Subcutaneous abdominal adipose tissue (tissue), 5 donors: ENCODE data around the gene IFNL1.
"Not testable (repeated sequence)": the region's sequence is repeated elsewhere in the genome, so short reads cannot be mapped to it uniquely, and the experiment has no call there.

Source experiments
- H3K27ac ChIP-seq: one replicate; pipeline ENCODE4 v1.7.0; 2013; ENCODE audit warnings: low read depth, mild to moderate bottlenecking, inconsistent platforms, low read length, moderate library complexity
- H3K27me3 ChIP-seq, 5 donors: one replicate each; pipeline ENCODE4 v1.7.0; 2013; ENCODE audit warnings: low read length in 5 of 5, inconsistent platforms in 1 of 5; ENCODE audit not compliant: control insufficient read depth in 5 of 5, insufficient read depth in 4 of 5
- H3K36me3 ChIP-seq, 5 donors: one replicate each; pipeline ENCODE4 v1.7.0; 2013; ENCODE audit warnings: low read length in 5 of 5; ENCODE audit not compliant: control insufficient read depth in 5 of 5, insufficient read depth in 5 of 5
- H3K4me1 ChIP-seq, 5 donors: one replicate each; pipeline ENCODE4 v1.7.0; 2013; ENCODE audit warnings: low read length in 5 of 5, mild to moderate bottlenecking in 3 of 5, moderate library complexity in 1 of 5; ENCODE audit not compliant: control insufficient read depth in 5 of 5, insufficient read depth in 5 of 5
- H3K4me3 ChIP-seq, 5 donors: one replicate each; pipeline ENCODE4 v1.7.0; 2013; ENCODE audit warnings: low read length in 5 of 5, low read depth in 1 of 5
- H3K9ac ChIP-seq, 5 donors: one replicate each; pipeline ENCODE4 v1.7.0; 2013; ENCODE audit warnings: low read length in 5 of 5, mild to moderate bottlenecking in 4 of 5, moderate library complexity in 3 of 5
- H3K9me3 ChIP-seq, 5 donors: one replicate each; pipeline ENCODE4 v1.7.0; 2013; ENCODE audit warnings: low read length in 5 of 5; ENCODE audit not compliant: control insufficient read depth in 5 of 5
- donor health status: healthy.
- donor health status: healthy.
- donor health status: healthy.
- donor health status: healthy.
- donor health status: healthy.

Gene IFNL1

GRCh38 chr19:39254531-39255345, 41.5 kb upstream of the IFNL1 start:
- Histone ChIP-seq H3K4me1 (no peaks in the 10 kb centered on the region), H3K27me3 (peaks cover 0 to 12% (median 3%) of the 10 kb centered on the region in 5 donors), H3K4me3 (no peak overlapping the region), H3K9me3 (peaks cover 0 to 5% (median 0%) of the 10 kb centered on the region in 5 donors), H3K36me3 (no peaks in the 10 kb centered on the region), H3K27ac (no peak overlapping the region), H3K9ac (no peak overlapping the region)

DNA sequence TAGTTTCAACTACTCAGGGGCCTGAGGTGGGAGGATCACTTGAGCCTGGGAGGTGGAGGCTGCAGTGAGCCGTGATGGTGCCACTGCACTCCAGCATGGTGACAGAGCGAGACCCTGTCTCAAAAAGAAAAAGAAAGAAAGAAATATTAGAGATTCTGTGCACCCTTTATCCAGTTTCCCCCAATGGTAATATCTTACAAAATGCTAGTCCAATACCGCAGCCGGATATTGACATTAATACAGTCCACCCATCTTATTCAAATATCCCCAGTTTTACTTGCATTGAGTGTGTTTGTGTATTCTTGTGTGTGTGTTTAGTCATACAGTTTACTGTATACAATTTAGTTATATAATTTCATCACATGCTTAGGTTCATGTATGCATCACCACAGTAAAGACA, 39.0 kb upstream of the IFNL1 start:
- Histone ChIP-seq H3K4me1 (no peaks in the 10 kb centered on the region), H3K9ac (no peak overlapping the region), H3K9me3 (peaks cover 0 to 5% (median 0%) of the 10 kb centered on the region in 5 donors), H3K27me3 (peaks cover 3 to 26% (median 11%) of the 10 kb centered on the region in 5 donors), H3K27ac (no peak overlapping the region), H3K4me3 (no peak overlapping the region), H3K36me3 (no peaks in the 10 kb centered on the region)

DNA sequence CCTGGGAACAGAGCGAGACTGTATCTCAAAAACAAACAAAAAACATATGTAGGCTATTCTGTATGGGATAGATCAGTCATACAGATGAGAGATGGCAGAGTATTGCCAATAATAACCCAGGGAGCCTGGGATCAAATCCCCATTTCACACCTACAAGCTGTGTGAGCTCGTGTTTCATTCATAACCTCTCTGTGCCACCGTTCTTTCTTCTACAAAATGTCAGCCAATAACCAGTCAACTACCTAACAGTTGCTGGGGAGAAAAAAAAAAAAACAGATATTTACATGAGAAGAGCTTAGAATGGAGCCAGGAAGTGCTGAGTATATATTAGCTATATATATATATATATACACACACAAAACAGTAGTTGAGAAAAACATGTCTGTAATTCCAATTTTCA, 34.5 kb upstream of the IFNL1 start:
- no peak overlapping the region for H3K27ac ChIP-seq
- peaks cover 0 to 21% (median 17%) of the 10 kb centered on the region in 5 donors for H3K4me1 ChIP-seq
- no peaks in the 10 kb centered on the region for H3K36me3 ChIP-seq
- H3K27me3 ChIP-seq, result peaks cover 28 to 52% (median 46%) of the 10 kb centered on the region in 5 donors
- peaks cover 0 to 2% (median 0%) of the 10 kb centered on the region in 5 donors for H3K9me3 ChIP-seq
- no peak overlapping the region for H3K9ac ChIP-seq
- no peak overlapping the region for H3K4me3 ChIP-seq

DNA sequence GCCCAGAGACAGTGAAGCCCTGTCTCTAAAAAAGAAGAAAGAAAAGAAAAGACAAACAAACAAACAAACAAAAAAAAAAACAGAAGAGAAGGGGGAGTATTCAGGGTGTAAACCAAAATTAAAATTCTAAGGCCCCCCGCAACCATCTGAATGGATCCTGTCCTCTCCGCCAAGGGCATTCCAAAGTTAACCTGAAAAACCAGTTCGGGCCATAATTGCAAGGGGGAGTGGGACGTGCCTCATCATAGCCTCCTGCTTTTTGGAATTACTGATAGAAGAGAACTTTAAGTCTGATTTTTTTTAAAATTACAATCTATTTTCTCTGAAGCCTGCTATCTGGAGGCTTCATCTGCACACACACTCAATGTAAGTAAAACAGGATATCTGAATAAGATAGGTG, 33.7 kb upstream of the IFNL1 start:
- Histone ChIP-seq H3K4me1 (peaks cover 0 to 21% (median 17%) of the 10 kb centered on the region in 5 donors), H3K9me3 (no peaks in the 10 kb centered on the region), H3K27ac (no peak overlapping the region), H3K36me3 (no peaks in the 10 kb centered on the region), H3K27me3 (peaks cover 28 to 52% (median 44%) of the 10 kb centered on the region in 5 donors), H3K4me3 (no peak overlapping the region), H3K9ac (no peak overlapping the region)

GRCh38 chr19:39263912-39264305, 32.3 kb upstream of the IFNL1 start:
- no peak overlapping the region for H3K9ac ChIP-seq
- no peak overlapping the region for H3K4me3 ChIP-seq
- H3K27ac ChIP-seq, result no peak overlapping the region
- peaks cover 0 to 21% (median 17%) of the 10 kb centered on the region in 5 donors for H3K4me1 ChIP-seq
- H3K27me3 ChIP-seq, result peaks cover 28 to 50% (median 46%) of the 10 kb centered on the region in 5 donors
- H3K36me3 ChIP-seq, result no peaks in the 10 kb centered on the region
- H3K9me3 ChIP-seq, result no peaks in the 10 kb centered on the region

DNA sequence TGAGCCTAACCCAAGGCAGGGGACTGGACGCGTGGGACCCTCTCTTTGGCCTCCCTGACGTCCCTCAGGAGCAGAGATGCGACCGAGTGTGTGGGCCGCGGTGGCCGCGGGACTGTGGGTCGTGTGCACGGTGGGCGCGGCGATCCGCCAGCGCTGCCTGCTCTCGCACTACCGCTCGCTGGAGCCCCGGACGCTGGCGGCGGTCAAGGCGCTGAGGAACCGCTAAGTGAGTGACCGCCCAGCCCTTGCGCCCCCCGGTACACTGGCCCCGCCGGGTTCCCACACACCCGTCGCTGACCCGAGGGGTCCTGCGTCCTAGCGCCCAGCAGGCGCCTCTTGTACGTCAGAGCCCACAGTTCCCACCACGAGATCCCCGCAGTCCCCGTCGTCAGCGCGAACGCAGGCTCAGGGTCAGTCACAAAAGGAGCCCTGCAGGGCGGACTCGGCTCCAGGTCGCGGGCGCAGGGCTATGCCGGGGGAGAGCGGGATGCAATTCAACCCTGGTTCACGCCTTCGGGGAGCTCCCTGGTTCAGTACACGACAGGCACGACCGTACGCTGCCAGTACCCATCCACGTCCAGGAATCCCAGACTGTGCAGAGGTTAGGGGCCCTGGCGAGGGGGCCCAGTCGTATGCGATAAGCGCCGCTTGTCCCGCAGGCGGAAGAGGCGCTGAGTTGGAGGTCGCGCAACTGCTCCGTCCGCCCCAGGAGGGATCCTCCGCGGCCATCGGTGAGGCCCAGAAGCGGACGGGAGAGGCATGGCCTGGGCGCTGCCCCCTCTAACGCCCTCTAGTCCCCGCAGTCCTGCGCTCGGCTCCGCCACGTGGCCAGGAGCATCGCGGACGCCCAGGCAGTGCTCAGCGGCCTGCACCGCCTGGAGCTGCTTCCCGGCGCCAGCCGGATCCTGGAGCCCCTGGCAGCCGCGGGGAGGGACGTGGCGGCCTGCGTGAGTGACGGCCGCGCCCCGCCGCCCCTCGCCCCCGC, 31.6 kb upstream of the IFNL1 start:
- H3K27me3 ChIP-seq, result peaks cover 28 to 50% (median 46%) of the 10 kb centered on the region in 5 donors
- no peaks in the 10 kb centered on the region for H3K9me3 ChIP-seq

DNA sequence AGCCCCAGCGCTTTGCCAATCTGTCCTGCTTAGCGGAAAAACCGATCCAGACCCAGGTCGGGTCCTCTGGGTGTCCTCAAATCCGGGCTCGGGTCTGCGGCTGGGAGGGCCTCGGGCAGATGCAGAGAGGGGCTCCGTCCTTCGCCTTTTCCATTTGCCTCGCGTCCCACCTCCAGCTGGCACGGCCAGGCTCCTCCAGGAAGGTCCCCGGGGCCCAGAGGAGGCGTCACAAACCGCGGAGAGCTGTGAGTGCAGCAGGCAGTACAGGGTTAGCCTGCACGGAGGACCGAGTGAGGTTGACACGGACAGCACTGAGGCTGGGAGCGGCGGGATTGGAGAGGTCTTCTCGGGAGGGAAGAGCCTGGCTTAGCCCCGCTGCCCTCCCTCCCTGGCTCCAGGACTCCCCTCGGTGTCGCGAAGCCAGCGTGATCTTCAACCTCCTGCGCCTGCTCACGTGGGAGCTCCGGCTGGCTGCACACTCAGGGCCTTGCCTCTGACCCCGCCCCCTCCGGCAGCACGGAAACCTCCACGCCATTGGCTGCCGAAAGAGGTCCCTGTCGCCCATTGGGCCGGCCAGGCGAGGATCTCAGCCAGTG, 30.8 kb upstream of the IFNL1 start:
- no peak overlapping the region for H3K27ac ChIP-seq
- H3K9ac ChIP-seq, result no peak overlapping the region
- peaks cover 0 to 21% (median 17%) of the 10 kb centered on the region in 5 donors for H3K4me1 ChIP-seq
- H3K9me3 ChIP-seq, result no peaks in the 10 kb centered on the region
- no peaks in the 10 kb centered on the region for H3K36me3 ChIP-seq
- H3K27me3 ChIP-seq, result peaks cover 29 to 48% (median 44%) of the 10 kb centered on the region in 5 donors
- H3K4me3 ChIP-seq, result no peak overlapping the region

More for the DNA sequence above, 31.6 kb upstream of the IFNL1 start:
- Histone ChIP-seq H3K9ac (no peak overlapping the region), H3K36me3 (no peaks in the 10 kb centered on the region), H3K27ac (no peak overlapping the region), H3K4me3 (no peak overlapping the region), H3K4me1 (peaks cover 0 to 21% (median 17%) of the 10 kb centered on the region in 5 donors)

GRCh38 chr19:39268085-39268484, 28.1 kb upstream of the IFNL1 start, which contains the start of gene IFNL2:
Gene IFNL2, plus strand, starts transcription at chr19:39268396. Its CDS starts 173 bp downstream, at chr19:39268569.
- H3K9me3 ChIP-seq, H3K27ac ChIP-seq, H3K36me3 ChIP-seq, H3K4me3 ChIP-seq, H3K9ac ChIP-seq: not testable (repeated sequence)
- Histone ChIP-seq H3K4me1 (peaks cover 0 to 21% (median 17%) of the 10 kb centered on the region in 5 donors), H3K27me3 (peaks cover 28 to 42% (median 30%) of the 10 kb centered on the region in 5 donors)

GRCh38 chr19:39268531-39269223, 27.5 kb upstream of the IFNL1 start:
- Histone ChIP-seq H3K4me1 (peaks cover 0 to 19% (median 17%) of the 10 kb centered on the region in 5 donors), H3K27me3 (peaks cover 24 to 36% (median 26%) of the 10 kb centered on the region in 5 donors)
- not testable (repeated sequence) for H3K36me3 ChIP-seq, H3K9ac ChIP-seq, H3K27ac ChIP-seq, H3K4me3 ChIP-seq, H3K9me3 ChIP-seq
